HL-60 (cell line): ENCODE measurements around the gene CCDC186.

Experiments used
- DNase-seq, 2 experiments: peaks; one replicate each; pipeline ENCODE4 v3.0.0-alpha.2; 2010 to 2020; ENCODE audit warnings: low read depth in 1 of 2, low spot score in 1 of 2
- H3K27ac ChIP-seq: fragments of 250-450 bp; sonication (Bioruptor Pico); replicated peaks from 2 replicates; pipeline ENCODE4 v1.5.1; 2020; ENCODE audit warnings: mild to moderate bottlenecking, moderate library complexity
- H3K27me3 ChIP-seq: fragments of 250-450 bp; sonication (Bioruptor Pico); 2 replicates; pipeline ENCODE4 v1.5.1; 2021; ENCODE audit warnings: mild to moderate bottlenecking, moderate library complexity; ENCODE audit not compliant: insufficient read depth, poor library complexity, severe bottlenecking
- H3K4me3 ChIP-seq: replicated peaks from 2 replicates; pipeline ENCODE4 v1.5.1; 2011; ENCODE audit warnings: mild to moderate bottlenecking, control low read depth, low read length; ENCODE audit not compliant: insufficient read depth
- GABPA ChIP-seq: IDR thresholded peaks from 2 replicates; pipeline ENCODE4 v1.6.1; 2012; ENCODE audit warnings: low read depth
- POLR2AphosphoS5 ChIP-seq: IDR thresholded peaks from 2 replicates; pipeline ENCODE4 v1.6.1; 2012; ENCODE audit warnings: low read depth
- REST ChIP-seq: IDR thresholded peaks from 2 replicates; pipeline ENCODE4 v1.6.1; 2012; ENCODE audit warnings: low read depth; ENCODE audit not compliant: insufficient replicate concordance
- SPI1 ChIP-seq: IDR thresholded peaks from 2 replicates; pipeline ENCODE4 v1.6.1; 2012; ENCODE audit warnings: low read depth, mild to moderate bottlenecking, borderline replicate concordance
- TF ChIP-seq, protein P1 (sequence below): IDR thresholded peaks from one replicate; pipeline ENCODE4 v1.5.1; 2011; ENCODE audit warnings: low read length, control low read depth, inconsistent platforms; ENCODE audit not compliant: insufficient read depth

The CCDC186 gene

GRCh38 chr10:114096864-114097263, 77.1 kb downstream of the CCDC186 start:
- Histone ChIP-seq H3K4me3 (no peak overlapping the region), H3K27me3 (peaks cover 17% of the 10 kb centered on the region)
- no peak for DNase-seq

DNA sequence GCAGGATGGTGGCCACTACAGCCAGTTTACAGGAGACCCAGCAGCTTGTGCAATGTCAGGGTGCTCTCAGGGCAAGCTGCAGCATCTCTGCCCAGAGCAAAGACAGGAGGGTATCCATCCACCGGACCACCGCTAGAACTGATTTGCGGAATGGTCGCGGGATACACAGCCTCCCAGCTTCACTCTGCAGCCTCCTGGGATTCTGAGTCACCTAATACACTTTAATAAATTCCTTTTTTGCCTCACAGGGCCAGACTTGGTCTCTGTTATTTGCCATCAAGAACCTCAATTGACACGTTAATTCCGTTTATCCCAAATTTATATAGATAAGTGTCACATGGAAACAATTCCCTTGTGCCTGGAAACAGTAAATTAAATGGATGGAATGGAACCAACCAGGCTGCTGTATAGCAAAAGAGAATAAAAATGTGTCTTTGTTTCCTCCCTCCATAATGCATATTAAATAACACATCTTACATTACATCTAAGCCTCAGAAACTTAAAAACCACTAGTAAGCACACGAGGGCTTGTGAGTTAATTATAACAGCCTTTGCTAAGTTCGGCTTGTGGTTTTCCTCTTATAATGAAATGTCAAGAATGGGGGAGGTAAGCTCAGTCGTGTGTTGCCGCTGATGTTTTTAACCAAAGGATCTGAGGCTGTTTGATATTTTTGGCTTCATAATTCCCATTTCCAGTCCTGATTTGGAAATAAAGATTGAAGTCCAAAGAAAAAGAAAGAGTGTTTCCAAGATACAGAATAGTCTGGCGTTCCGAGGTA, 78.3 kb downstream of the CCDC186 start:
- no peak for DNase-seq
- Histone ChIP-seq H3K27ac (no peak overlapping the region), H3K4me3 (no peak overlapping the region), H3K27me3 (peaks cover 7% of the 10 kb centered on the region)
- TF ChIP-seq SPI1 = no peak
- no peak for TF ChIP-seq POLR2AphosphoS5
- TF ChIP-seq REST = no peak
- TF ChIP-seq, protein P1, sequence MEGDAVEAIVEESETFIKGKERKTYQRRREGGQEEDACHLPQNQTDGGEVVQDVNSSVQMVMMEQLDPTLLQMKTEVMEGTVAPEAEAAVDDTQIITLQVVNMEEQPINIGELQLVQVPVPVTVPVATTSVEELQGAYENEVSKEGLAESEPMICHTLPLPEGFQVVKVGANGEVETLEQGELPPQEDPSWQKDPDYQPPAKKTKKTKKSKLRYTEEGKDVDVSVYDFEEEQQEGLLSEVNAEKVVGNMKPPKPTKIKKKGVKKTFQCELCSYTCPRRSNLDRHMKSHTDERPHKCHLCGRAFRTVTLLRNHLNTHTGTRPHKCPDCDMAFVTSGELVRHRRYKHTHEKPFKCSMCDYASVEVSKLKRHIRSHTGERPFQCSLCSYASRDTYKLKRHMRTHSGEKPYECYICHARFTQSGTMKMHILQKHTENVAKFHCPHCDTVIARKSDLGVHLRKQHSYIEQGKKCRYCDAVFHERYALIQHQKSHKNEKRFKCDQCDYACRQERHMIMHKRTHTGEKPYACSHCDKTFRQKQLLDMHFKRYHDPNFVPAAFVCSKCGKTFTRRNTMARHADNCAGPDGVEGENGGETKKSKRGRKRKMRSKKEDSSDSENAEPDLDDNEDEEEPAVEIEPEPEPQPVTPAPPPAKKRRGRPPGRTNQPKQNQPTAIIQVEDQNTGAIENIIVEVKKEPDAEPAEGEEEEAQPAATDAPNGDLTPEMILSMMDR = no peak
- TF ChIP-seq GABPA = no peak

More at GRCh38 chr10:114096864-114097263, 77.1 kb downstream of the CCDC186 start:
- no peak overlapping the region for H3K27ac ChIP-seq
- no peak for TF ChIP-seq POLR2AphosphoS5

GRCh38 chr10:114094795-114095194, 79.2 kb downstream of the CCDC186 start:
- no peak for DNase-seq
- TF ChIP-seq, protein P1 = no peak
- TF ChIP-seq GABPA (no peak), SPI1 (no peak), REST (no peak), POLR2AphosphoS5 (no peak)
- Histone ChIP-seq H3K27me3 (no peaks in the 10 kb centered on the region), H3K27ac (no peak overlapping the region), H3K4me3 (no peak overlapping the region)

DNA sequence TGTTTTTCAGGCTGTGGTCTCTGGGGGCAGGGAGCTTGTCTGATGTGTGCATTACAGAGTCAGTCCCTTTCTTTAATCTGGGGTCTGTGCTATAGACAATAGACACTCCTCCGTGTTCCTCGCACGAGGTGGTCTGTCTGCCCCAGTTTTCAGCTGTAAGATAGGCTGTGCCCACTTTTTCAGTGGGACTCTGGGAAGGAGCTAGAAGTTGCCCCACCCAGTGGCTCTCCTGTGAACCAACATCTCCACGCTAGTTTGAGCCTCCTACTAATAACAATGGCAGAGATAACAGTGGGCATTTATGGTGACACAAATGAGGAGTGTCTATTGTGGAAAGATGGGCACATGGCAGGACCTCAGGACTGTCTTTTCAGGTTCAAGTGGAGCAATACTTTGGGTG, 86.3 kb downstream of the CCDC186 start:
- Histone ChIP-seq H3K27me3 (no peaks in the 10 kb centered on the region), H3K4me3 (no peak overlapping the region), H3K27ac (no peak overlapping the region)
- DNase-seq = no peak
- TF ChIP-seq, protein P1 = no peak
- TF ChIP-seq POLR2AphosphoS5 (no peak), REST (no peak), SPI1 (no peak), GABPA (no peak)
